Dermis microvascular lymphatic vessel endothelial cell (primary cell): ENCODE results near the gene FAM110A. TPM values are rescaled to one million over a fixed set of nuclear protein-coding genes. Genes with fewer than 3 reads are reported as not detected.
"Not testable (repeated sequence)": the region's sequence is repeated elsewhere in the genome, so short reads cannot be mapped to it uniquely, and the experiment has no call there.

Source experiments
- DNase-seq, 2 donors: peaks; one replicate each; pipeline versions ENCODE4 v3.0.0 to v3.0.0-alpha.2; 2010; ENCODE audit warnings: low read depth in 2 of 2
- total RNA-seq: library from RNA; depleted of rRNA; stranded (reverse); fragments of >200 nt; gene quantifications from 2 replicates; pipeline ENCODE4 v1.2.1, GENCODE V29; 2014

The FAM110A gene
- total RNA-seq: 1.3 and 2.0 TPM in 2 replicates

DNA sequence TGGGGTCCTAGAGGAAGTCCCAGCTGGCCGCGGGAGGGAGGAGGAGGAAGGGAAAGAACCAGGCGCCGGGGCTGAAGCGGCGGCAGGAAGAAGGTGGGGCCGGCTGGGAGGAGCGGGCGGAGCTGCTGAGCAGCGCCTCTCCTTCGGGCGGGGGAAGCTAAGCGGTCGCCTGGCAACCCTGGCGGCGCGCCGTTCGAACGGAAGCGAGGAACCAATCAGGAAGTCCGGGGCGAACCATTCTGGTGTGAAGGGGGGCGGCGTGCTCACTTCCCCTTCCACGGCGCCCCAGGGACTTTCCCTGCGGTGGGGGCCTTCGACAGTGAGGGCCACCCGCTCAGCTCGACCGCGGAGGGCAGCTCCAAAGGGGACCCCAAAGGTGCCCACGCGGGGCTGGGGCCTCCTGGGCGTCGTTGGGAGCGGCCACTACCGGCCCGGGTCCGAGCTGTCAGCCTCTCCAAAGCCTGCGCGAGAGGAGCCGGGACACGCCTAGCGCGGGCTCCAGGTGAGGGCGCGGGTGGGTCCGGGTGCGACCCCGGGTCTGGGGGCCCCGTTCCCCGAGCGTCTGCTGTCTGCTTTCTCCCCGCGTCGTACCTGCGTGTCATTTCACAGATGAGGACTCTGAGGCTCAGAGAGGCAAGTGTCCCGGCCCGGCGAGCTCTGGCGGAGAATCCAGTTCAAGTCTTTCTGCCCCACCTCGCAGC lies at the start of gene FAM110A:
TSS of gene FAM110A (plus strand) at position 266 of the 701 bp plus-strand sequence. CDS start 11,090 bp downstream, outside the sequence.
- DNase-seq: peak; percentile 77 to 94

DNA sequence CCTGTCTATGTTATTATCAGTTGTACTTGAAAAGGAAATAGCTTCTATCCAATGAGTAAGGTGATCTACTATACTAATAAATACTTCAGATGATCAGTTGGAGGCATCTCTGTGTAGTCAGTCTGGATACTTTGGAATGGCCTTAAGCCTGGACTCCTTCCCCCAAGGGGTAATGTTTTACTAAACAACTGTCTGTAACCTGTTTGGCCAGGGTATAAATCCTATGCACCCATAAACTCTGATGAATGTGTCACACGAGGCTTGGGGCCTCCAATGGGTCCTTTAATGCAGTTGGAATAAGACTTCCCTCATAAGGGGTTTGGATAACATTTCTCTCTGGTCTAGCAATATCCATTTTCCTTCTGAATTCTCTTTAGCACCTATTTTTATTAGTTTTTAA lies 45.7 kb upstream of the FAM110A start:
- DNase-seq: no peak

GRCh38 chr20:791056-791455 lies 42.5 kb upstream of the FAM110A start:
- DNase-seq: no peak

GRCh38 chr20:792248-792647 lies 41.3 kb upstream of the FAM110A start:
- no peak for DNase-seq

- no peak for DNase-seq
Observed at GRCh38 chr20:796921-797320, 36.6 kb upstream of the FAM110A start.

- not testable (repeated sequence) for DNase-seq
Observed at GRCh38 chr20:798746-799145, 34.8 kb upstream of the FAM110A start.

DNA sequence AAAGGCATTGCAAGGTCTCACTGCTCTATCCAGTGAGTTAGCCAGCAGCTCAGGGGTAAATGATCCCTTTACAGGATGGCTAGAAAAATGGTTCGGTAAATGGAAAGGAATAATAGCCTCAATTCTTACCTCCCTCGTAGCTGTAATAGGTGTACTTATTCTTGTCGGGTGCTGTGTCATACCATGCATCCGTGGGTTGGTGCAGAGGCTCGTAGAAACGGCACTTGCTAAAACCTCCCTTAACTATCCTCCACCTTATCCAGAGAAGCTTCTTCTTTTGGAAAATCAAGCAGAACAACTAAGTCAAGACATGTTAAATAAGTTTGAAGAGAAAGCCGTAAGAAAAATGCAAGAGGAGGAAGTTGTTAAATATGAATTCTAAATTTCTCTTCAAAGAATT lies 33.5 kb upstream of the FAM110A start:
- not testable (repeated sequence) for DNase-seq

DNA sequence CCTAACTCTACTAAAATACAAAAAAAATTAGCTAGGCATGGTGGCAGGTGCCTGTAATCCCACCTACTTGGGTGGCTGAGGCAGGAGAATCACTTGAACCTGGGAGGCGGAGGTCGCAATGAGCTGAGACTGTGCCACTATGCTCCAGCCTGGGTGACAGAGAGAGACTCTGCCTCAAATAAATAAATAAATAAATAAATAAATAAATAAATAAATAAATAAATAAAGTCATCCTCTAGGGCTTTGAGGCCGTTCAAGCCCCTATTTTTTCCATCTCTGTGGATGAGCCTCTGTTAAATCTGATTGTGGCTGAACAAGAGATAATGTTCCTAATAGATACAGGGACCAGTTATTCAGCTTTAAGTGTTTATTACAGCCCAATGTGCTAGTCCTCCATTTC lies 31.8 kb upstream of the FAM110A start:
- no peak for DNase-seq

DNA sequence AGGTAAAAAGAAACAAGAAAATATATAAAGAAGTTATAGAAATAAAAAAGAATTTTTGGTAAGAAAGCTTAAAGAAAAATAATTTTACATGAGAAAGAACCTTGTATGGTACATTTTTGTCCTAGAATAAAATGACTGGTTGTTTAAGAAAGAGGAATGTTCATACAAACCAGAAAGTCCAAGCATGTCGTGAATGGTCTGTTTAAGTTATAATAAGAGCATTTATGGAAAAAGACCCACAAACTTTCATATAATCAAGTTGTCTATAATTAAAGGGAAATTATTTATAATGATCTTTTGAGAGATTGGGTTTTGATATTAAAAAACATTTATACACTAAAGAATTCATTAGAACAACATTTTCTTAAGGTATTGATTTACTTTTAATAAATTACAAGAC lies 27.8 kb upstream of the FAM110A start:
- DNase-seq: peak in 1 of 2 donors; percentile 20

DNA sequence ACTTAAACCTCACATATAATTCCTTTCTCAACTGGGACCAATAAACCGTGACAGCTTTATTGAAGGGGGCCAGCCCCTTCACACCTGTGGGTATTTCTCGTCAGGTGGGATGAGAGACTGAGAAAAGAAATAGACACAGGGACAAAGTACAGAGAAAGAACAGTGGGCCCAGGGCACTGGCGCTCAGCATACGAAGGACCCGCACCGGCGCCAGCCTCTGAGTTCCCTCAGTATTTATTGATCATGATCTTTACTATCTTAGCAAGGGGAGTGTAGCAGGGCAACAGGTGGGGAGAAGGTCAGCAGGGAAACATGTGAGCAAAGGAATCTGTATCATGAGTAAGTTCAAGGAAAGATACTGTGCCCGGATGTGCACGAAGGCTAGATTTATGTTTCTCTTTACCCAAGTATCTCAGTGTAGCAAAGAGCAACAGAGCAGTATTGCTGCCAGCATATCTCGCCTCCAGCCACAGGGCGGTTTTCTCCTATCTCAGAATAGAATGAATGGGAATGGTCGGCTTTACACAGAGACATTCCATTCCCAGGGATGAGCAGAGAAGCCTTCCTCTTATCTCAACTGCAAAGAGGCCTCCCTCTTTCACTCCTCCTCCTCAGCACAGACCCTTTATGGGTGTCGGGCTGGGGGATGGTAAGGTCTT lies 21.6 kb upstream of the FAM110A start:
- not testable (repeated sequence) for DNase-seq

- DNase-seq: not testable (repeated sequence)
Observed at GRCh38 chr20:812435-812814, 21.1 kb upstream of the FAM110A start.

DNA sequence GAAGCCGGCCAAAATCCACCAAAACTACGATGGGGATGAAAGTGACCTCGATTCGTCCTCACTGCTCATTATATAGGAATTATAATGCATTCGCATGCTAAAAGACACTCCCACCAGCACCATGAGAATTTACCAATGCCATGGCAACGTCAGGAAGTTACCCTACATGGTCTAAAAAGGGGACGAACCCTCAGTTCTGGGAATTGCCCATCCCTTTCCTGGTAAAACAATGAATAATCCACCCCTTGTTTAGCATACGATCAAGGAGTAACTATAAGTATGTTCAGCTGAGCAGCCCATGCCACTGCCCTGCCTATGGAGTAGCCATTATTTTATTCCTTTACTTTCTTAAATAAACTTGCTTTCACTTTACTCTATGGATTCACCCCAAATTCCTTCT lies 20.1 kb upstream of the FAM110A start:
- no peak for DNase-seq

DNA sequence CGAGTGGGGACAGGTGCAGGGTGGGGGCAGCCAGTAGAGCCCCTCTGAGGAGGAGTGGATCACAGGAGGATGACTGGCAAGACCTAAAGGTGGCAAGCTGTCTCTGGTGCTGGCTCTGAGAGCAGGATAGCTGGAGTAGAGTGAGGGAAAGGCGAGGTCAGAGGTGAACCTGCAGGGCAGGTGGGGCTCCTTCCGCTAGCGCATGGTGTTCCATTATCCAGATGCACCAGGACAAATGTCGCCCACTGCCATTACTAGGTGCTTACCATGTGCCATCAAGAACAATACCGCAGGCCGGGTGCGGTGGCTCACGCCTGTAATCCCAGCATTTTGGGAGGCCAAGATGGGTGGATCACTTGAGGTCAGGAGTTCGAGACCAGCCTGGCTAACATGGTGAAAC lies 18.3 kb upstream of the FAM110A start:
- DNase-seq: no peak

GRCh38 chr20:815914-816606 lies 17.5 kb upstream of the FAM110A start:
- DNase-seq: peak; percentile 24 to 56

DNA sequence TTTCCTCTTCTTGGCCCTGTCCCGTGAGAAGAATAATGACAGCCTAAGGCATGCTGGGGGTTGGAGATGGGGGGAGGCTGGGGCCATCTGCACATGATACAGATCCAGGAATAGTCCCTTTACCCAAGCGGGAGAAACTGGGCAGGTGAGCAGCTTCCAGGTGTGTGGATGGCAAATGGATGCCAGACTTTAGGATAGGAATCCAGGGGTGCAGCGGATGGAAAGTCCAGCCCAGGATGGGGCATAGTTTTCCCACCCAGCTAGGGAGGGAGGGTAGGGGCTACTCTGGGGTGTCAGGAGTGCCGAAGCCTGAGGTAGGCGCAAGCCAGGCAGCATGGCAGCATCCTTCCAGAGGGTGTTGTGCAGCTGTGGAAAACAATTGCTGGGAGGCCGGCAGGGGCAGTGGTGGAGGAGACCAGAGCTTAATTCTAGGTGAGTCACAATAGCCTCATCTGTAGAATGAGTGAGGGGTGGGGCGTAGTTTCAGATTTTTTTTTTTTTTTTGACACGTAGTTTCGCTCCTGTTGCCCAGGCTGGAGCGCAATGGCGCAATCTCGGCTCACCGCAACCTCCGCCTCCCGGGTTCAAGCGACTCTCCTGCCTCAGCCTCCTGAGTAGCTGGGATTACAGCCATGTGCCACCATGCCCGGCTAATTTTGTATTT lies 15.4 kb upstream of the FAM110A start:
- no peak for DNase-seq

GRCh38 chr20:819680-820322 lies 13.7 kb upstream of the FAM110A start:
- no peak for DNase-seq

GRCh38 chr20:820323-820953 lies 13.1 kb upstream of the FAM110A start:
- no peak for DNase-seq

DNA sequence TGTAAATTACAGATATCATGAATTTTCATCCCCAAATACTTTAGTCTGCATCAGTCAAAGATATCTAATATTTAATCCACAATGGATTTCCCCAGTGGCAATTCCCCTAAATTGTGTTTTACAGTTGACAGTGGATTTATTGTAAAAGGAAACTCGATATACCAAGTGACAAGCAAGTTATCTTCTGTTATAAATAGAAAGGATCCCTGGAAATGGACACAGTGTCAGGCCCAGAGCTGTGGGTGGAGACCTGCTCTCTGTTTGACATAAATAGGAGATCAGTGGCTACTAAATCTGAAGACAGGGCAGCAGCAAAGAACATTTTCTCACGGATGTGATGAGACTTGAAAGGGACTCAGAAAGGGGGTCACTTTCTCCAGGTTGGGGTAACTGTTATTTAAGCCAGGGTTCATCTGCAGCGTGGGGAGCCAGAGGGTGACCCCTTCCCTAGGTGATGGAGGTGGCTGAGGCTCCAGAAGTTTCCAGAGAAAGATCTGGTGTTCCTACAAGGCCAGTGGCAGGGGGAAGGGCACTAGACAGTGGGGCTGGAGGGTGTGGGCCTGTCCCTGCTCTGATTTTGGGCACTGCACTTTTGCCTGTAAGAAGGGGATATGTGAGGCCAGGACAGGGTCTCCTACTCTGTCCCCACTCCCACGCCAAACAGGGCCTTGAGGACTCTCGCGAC lies 12.3 kb upstream of the FAM110A start:
- no peak for DNase-seq

DNA sequence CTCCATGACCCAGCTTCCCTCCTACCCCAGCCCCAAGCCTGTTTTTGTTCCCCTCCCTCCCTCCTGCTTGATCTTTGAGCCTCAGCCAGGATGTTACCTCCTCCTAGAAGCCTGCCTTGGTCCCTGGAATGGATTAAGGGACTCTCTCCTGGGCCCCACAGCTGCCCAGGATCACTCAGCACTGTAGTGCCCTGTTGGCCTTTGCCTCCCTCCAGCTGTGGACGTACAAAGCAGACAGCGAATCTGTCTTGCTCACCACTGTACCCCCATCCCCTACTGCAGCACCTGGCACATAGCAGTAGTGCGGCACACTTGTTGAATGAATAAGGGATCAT lies 11.8 kb upstream of the FAM110A start:
- no peak for DNase-seq
